GM18951 (cell line): ENCODE data around the gene CBLL1.

Source experiments
- POLR2A ChIP-seq: IDR thresholded peaks from 4 replicates; pipeline ENCODE4 v1.6.1; 2011; ENCODE audit warnings: mild to moderate bottlenecking; ENCODE audit not compliant: insufficient read length, insufficient read depth; ENCODE audit errors: extremely low read depth
- in situ Hi-C: fragments of 300-500 bp; cut with MboI; formaldehyde crosslinking; loops from one replicate; pipeline ENCODE4 v1.12.0; 2022; ENCODE audit warnings: low sequenced_read_pairs, mixed read lengths, inconsistent platforms; ENCODE audit not compliant: unreplicated experiment

Gene CBLL1

DNA sequence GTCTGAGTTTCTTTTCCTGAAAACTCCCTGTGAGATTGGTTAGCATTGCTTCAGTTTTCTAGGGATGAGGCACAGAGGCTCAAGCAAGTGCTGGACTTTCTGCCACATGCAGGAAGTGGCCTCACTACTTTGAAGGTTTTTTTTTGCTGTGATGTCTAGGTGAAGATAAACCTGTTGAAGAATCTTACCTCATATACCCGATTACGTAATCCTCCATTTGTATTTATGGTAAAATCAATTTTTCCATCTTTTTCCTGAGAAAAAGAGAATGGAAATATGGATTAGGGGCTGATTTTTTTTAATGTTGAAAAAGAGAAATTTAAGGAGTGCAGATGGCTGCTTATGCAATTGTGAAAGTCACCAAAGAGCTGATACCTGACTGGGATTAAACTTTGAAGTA is 23.4 kb downstream of the CBLL1 start:
- TF ChIP-seq POLR2A, result no peak
- in situ Hi-C loops, result no loop called here

DNA sequence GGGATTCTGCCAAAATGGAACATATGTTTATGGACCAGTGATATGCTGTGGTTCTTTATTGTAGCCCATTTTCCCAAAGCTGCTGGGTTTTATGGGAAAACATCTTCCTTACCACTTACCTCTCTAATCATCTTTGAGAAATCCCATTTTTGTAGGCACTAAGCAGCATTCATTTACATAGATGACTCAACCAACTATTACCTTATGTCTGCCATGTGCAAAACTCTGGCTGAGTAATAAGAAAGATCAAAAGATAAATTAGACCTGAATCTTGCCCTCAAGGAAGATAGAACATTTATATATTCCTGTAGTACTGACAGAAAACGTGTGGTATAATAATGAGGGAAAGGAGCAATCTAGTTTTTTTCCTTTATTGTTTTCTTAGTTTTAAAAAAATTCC is 24.3 kb downstream of the CBLL1 start:
- in situ Hi-C loops, result no loop called here

DNA sequence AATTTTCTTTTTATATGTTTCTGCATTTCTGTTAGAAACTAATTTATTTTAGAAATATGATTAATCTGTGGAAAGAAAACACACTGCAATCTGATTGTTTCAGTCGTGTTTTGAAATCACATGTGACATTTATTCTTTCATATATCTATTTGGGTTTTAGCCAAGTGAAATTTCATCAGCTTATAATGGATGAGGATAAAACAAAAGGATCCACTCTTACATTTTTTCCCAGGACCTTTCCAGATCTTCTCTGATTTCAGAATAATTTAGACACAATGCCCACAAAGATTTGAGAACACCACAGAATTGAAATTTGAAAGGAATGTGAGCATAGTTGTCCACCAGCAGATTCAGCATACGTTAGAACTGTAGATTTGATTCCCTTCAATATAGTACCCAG is 29.1 kb downstream of the CBLL1 start:
- in situ Hi-C loops, result no loop called here
- TF ChIP-seq POLR2A, result no peak

More for the DNA sequence above, 24.3 kb downstream of the CBLL1 start:
- TF ChIP-seq POLR2A, result no peak

DNA sequence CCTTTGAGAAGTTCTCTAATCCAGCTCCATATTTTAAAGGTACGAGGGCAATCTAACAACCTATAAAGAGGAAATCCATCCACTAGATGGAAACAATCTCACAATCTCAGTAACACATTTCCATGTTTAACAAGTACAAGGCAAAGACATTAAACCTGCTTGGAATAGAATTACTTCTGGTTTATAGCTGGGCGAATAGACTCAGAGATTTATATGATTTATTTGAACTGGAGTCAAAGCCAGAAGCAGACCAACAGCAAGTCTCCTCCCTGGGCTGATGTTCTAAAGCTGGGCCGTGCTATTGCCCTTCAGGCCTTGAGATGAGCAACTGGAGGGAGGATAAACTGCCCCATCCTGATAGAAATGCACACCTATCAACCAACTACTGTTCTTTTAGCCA is 33.8 kb downstream of the CBLL1 start:
- in situ Hi-C loops, result no loop called here
- TF ChIP-seq POLR2A, result no peak

DNA sequence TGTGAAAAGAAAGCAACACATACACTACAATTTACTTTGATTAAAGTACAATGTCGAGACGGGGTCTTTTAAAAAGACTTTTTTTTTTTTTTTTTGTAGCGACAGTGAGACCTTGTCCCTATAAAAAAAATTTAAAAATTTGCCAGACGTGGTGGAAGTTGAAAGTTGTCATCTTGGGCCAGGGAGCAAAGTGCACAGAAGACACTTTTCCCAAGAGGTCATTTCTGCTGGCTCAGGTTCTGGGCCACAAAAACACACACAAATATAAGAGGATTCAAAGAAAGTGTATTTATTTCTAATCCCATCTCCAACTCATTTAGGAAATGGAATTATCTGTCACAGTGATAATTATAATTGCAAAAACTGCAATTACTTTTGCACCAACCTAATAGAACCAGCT is 34.3 kb downstream of the CBLL1 start:
- in situ Hi-C loops, result no loop called here
- TF ChIP-seq POLR2A, result no peak

DNA sequence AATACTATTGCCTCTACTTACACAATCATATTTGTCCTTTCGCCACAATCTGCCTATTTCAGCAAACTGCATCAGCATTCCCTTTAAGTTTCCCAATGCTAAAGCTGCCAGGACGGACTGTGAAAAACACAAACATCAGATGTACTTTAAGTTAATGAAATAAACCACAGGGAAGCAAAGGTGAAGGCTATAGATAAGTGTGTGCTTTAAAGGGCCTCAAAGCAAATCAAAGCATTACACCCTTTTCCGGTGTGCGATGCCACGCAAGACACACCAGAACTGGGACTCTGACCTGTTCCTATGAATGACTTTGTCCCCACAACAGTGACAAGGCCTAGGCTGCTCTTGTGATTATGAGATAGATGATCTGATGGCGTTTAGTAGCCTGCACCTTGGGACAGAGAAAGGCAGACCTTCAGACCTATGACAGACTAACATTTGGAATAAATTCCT is 35.7 kb downstream of the CBLL1 start:
- TF ChIP-seq POLR2A, result no peak
- in situ Hi-C loops, result no loop called here

DNA sequence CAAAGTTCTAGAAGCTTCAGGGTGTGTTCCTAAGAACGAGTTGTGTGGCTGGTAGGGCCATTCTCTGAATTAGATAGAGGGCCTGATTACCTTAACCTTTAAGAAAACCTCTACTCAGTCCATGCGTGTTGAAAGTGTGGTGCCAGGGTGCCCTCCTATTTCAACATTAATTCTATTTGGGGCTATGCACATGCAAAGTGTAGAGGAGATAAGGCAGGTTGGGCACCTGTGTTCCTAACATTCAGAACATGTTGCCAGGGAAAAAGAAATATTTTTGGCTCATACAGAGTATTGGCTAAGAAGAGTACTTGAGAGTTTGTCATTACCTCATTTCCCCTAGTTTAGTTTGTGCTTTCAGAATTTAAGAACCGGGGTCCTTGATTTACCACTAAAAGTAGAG is 38.4 kb downstream of the CBLL1 start:
- in situ Hi-C loops, result no loop called here
- no peak for TF ChIP-seq POLR2A

DNA sequence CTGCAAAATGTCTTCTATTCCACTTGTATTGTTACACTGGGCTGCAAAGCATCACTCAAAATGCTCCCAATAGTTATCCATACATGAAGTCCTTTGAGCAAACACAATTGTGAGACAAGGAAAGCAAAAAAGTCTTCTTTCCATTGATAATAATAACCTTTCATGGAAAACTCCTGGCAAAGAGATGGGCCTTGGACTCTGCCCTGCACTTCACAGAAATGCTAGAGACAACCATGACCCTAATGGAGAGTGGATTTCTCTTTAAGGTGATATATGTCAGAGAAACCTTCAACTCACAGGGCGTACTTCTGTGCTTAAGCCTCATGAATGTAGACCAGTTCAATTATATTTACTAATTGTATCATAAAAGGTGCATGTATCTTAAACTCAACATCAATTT is 39.7 kb downstream of the CBLL1 start:
- no peak for TF ChIP-seq POLR2A
- in situ Hi-C loops, result no loop called here

DNA sequence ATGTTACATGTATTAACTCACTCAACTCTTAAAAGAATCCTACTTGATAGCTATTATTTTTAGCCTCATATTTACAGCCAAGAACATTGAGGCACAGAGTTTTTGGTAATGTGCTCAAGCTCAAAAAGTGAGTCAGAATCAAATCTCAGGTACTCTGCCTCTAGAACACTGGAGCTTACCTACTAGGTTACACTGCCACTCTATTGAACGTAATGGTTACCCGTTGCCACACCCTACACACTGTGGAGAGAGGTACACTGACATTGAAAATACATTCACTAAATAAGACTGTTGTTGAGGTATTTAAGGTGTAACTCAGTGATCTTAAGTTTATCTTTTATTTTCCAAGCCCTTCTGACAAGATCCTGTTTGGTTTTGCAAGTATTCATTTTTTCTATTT is 41.2 kb downstream of the CBLL1 start:
- in situ Hi-C loops, result no loop called here
- TF ChIP-seq POLR2A, result no peak

DNA sequence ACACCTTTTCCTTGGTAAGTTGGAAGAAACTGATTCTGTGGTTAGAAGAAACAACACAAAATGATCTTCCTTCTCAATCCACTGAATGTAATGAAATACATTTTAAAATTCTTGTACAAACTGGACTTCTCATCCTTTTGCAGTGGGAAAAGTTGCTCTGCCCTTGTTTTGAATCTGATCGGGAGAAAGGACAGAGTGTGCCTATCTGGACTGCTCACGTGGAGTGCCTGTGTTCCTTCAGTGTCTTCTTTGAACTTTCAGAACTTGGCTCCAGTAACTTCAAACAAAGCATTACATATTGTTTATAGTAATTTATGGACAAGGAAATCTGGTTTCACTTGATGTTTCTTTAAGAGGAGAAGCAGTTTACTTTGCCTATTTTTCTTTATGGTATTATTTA is 42.0 kb downstream of the CBLL1 start:
- TF ChIP-seq POLR2A, result no peak
- in situ Hi-C loops, result no loop called here

DNA sequence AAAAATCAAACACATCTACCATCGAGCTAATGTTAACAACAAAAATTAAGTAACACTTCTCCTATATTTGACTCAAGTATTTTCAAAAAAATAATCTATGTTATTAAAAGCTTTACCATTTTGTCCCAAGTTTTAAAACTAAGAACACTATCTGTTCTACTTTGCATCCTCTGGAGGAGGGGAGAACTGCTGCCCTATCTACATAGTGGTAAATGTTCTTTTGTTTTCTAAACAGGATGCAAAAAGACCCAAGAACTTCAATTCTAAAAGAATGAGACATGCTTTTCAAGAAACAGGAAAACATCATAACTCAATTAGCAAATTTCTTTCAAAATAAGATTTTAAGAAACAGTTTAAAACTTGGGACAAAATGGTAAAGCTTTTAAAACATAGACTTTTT is 44.3 kb downstream of the CBLL1 start:
- TF ChIP-seq POLR2A, result no peak
- in situ Hi-C loops, result no loop called here

DNA sequence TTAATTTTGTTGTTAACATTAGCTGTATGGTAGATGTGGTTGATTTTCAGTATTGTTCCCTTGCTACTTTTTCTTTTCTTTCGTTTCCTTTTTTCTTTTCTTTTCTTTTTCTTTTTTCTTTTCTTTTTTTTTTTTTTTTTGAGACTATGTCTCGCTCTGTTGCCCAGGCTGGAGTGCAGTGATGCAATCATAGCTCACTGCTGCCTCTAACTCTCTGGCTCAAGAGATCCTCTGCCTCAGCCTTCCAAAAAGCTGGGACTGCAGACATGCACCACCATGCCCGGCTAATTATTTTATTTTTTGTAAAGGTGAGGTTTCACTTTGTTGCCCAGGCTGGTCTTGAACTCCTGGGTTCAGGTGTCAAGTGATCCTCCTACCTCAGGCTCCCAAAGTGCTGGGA is 44.7 kb downstream of the CBLL1 start:
- TF ChIP-seq POLR2A, result no peak
- in situ Hi-C loops, result no loop called here

DNA sequence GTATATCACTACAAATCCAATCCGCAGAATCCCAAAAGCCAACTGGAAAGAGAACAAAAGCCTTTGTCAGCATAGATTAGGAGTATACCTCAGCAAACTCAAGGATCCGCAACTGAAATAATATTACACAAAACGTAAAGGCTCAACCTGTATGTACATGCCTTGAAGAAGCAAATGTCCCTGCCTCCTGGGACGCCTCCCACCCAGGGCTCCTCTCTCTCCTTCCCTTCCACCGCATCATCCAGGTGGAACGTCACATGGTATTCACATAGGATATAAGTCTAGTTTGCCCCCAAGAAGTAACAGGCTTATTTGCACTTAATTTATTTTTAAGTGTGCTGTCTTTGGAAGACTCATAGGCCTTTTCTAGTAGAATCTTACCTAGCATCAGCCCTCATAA is 45.7 kb downstream of the CBLL1 start:
- in situ Hi-C loops, result no loop called here
- TF ChIP-seq POLR2A, result no peak

DNA sequence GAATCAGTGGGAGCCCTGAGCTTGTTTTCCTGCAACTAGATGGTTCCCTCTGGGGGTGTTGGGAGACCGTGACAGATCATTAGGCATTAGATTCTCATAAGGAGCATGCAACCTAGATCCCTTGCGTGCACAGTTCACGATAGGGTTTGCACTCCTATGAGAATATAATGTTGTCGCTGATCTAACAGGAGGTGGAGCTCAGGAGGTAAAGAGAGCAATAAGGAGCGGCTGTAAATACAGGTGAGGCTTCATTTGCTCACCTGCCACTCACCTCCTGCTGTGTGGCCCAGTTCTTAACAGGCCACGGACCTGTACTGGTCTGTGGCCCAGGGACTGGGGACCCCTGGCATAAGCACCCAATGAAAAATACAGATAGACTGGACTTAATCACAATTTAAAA is 48.4 kb downstream of the CBLL1 start:
- no peak for TF ChIP-seq POLR2A
- in situ Hi-C loops, result no loop called here

DNA sequence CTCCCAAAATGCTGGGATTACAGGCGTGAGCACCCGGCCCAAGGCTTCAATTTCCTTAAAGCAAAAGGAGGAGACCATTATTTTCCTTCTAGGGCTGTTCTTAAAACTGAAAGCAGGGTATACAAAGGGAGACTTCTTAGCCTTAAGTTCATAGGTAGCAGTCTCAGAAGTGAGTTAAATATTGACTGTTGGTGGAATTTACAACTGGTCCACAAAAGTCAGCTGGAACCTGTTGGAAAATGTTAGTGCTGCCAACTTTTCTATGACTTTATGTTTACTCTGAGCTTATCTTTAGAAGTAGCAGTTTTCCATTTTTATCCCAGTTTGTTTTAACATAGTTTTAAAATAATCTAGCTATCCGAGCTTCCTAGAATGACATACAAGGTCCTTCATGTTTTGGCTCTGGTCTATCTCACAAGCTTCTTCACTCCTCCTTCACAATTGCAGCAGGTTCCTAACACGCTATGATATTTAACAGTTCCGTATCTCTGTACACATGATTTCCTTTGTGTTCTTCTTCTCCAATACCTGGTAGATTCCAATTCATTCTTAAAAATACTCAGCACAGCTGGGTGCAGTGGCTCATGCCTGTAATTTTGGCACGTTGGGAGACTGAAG is 55.8 kb downstream of the CBLL1 start:
- in situ Hi-C loops, result no loop called here
- TF ChIP-seq POLR2A, result no peak
